Measurements from ENCODE around the gene CNTN5.

The CNTN5 gene

GRCh38 chr11:99371257-99371656, 350.5 kb downstream of the CNTN5 start:
- Histone ChIP-seq H3K4me1 (no peaks in the 10 kb centered on the region), H3K36me3 (no peaks in the 10 kb centered on the region), H3K27me3 (no peaks in the 10 kb centered on the region), H3K9me3 (no peaks in the 10 kb centered on the region), H3K4me3 (ENCODE audit: low read depth, low read length) (no peak overlapping the region)
- TF ChIP-seq, protein P1, sequence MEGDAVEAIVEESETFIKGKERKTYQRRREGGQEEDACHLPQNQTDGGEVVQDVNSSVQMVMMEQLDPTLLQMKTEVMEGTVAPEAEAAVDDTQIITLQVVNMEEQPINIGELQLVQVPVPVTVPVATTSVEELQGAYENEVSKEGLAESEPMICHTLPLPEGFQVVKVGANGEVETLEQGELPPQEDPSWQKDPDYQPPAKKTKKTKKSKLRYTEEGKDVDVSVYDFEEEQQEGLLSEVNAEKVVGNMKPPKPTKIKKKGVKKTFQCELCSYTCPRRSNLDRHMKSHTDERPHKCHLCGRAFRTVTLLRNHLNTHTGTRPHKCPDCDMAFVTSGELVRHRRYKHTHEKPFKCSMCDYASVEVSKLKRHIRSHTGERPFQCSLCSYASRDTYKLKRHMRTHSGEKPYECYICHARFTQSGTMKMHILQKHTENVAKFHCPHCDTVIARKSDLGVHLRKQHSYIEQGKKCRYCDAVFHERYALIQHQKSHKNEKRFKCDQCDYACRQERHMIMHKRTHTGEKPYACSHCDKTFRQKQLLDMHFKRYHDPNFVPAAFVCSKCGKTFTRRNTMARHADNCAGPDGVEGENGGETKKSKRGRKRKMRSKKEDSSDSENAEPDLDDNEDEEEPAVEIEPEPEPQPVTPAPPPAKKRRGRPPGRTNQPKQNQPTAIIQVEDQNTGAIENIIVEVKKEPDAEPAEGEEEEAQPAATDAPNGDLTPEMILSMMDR (IDR thresholded peaks at IDR 0.05; ENCODE audit: low read depth, low read length), result no peak
- DNase-seq, result no peak

DNA sequence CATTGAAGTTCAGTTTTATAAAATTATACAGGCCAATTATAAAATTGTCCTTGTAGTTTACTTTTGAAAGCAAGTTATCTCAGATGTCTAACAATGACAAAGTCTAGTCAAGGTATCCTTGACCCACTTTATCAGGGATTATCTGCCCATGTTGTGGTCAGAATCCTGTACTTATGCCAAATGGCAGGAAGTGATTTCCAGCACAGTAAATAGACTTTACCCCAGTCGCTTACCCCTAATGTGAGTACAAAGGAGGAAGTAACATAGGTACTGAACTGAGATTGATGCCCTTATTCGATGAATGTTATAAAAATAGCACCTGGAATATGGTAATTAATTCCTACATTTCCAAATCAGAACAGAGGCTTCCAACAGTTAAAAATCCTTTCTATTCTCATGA, 355.7 kb downstream of the CNTN5 start:
- Histone ChIP-seq H3K27me3 (no peaks in the 10 kb centered on the region), H3K4me3 (ENCODE audit: low read depth, low read length) (no peak overlapping the region), H3K9me3 (no peaks in the 10 kb centered on the region), H3K4me1 (no peaks in the 10 kb centered on the region), H3K36me3 (no peaks in the 10 kb centered on the region)
- TF ChIP-seq, protein P1 (IDR thresholded peaks at IDR 0.05; ENCODE audit: low read depth, low read length), result no peak
- no peak for DNase-seq

DNA sequence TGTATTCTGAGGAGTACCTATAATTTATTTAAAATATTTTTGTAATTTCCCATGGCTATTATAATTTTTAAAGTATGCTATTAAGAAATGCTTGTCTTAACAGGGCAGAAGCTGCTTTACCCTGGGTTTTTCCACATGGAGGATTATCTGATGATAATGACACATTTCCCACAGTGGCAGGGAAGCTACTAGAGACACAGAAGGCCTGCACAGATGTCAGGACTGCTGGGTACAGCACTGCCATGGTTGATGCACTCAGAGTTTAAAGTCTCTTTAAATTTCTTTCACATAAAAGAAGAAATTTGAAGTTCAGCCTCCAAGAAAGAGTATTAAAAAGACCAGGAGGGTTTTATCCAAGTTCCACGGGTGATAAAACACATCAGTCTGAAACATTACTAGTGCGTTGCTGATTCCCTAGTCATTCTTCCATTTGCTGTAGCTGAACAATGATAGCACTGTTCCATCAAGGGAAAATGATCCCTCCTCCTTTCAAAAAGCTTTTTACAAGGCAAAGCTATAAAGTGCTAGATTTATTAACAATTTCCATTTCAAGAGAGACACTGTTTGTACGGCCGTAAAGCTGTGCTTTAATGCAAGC, 363.0 kb downstream of the CNTN5 start:
- Histone ChIP-seq H3K27me3 (no peaks in the 10 kb centered on the region), H3K4me3 (ENCODE audit: low read depth, low read length) (no peak overlapping the region), H3K9me3 (no peaks in the 10 kb centered on the region), H3K4me1 (no peaks in the 10 kb centered on the region), H3K36me3 (no peaks in the 10 kb centered on the region)
- TF ChIP-seq, protein P1 (IDR thresholded peaks at IDR 0.05; ENCODE audit: low read depth, low read length), result no peak
- no peak for DNase-seq

- H3K4me1 ChIP-seq, result no peaks in the 10 kb centered on the region
- H3K36me3 ChIP-seq, result no peaks in the 10 kb centered on the region
- no peak for DNase-seq
- H3K27me3 ChIP-seq, result no peaks in the 10 kb centered on the region
- H3K4me3 ChIP-seq (ENCODE audit: low read depth, low read length), result no peak overlapping the region
- TF ChIP-seq, protein P1 (IDR thresholded peaks at IDR 0.05; ENCODE audit: low read depth, low read length), result no peak
- no peaks in the 10 kb centered on the region for H3K9me3 ChIP-seq
Measured at GRCh38 chr11:99391245-99391644, 370.5 kb downstream of the CNTN5 start.

- Histone ChIP-seq H3K36me3 (no peaks in the 10 kb centered on the region), H3K4me1 (no peaks in the 10 kb centered on the region), H3K4me3 (ENCODE audit: low read depth, low read length) (no peak overlapping the region), H3K9me3 (no peaks in the 10 kb centered on the region; the same call in 1 of the 2 replicates), H3K27me3 (no peaks in the 10 kb centered on the region)
- TF ChIP-seq, protein P1 (IDR thresholded peaks at IDR 0.05; ENCODE audit: low read depth, low read length), result no peak
- no peak for DNase-seq
Measured at GRCh38 chr11:99406345-99406744, 385.6 kb downstream of the CNTN5 start.

DNA sequence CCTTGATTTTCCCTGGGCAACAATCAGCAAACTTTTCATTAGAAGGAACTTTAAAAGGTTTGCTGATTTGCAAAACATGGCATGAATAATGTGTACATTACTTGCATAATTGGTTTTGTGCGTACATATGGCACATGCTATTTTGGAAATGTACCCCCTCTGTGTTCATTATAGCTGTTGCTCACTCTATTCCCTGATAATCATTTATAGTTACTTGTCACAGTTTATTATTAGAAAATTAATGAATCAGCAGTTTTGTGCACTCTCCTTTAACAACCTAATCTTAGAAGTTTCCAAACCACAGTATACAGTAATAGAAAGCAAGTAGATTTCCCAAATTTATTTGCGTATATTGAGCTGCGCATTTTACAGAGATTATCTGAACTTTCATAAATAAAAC, 389.9 kb downstream of the CNTN5 start:
- DNase-seq, result no peak
- Histone ChIP-seq H3K27me3 (no peaks in the 10 kb centered on the region), H3K4me3 (ENCODE audit: low read depth, low read length) (no peak overlapping the region), H3K4me1 (no peaks in the 10 kb centered on the region), H3K36me3 (no peaks in the 10 kb centered on the region), H3K9me3 (no peaks in the 10 kb centered on the region)
- TF ChIP-seq, protein P1 (IDR thresholded peaks at IDR 0.05; ENCODE audit: low read depth, low read length), result no peak

All from BE2C (cell line).